ENCODE measurements around the gene PIGU.

- TF ChIP-seq EZH2 (IDR thresholded peaks at IDR 0.05; ENCODE audit: borderline replicate concordance, low read depth, low read length, severe bottlenecking) = no peak
- TF ChIP-seq CTCF (IDR thresholded peaks at IDR 0.05; ENCODE audit: extremely low read depth in 1 of 2, insufficient read depth in 1 of 2, low read depth in 1 of 2, low read length in 2 of 2) = no peak
- TF ChIP-seq MAX (IDR thresholded peaks at IDR 0.05; ENCODE audit: insufficient read depth, insufficient read length) = no peak
- TF ChIP-seq POLR2AphosphoS5 (IDR thresholded peaks at IDR 0.05; ENCODE audit: insufficient read depth, low read depth, low read length) = no peak
- no peak for TF ChIP-seq POLR2A (IDR thresholded peaks at IDR 0.05; ENCODE audit: low read depth, low read length)
- TF ChIP-seq JUN (IDR thresholded peaks at IDR 0.05; ENCODE audit: borderline replicate concordance, insufficient read depth, insufficient read length, low read depth) = no peak
Measured at GRCh38 chr20:34607066-34607465, 69.8 kb downstream of the PIGU start.

Data from endothelial cell of umbilical vein (primary cell).